Measurements from ENCODE around the gene C6orf132. TPM values are rescaled to one million over a fixed set of nuclear protein-coding genes. Genes with fewer than 3 reads are reported as not detected.

Gene C6orf132
- total and polyA plus RNA-seq, 10 of the 15 experiments (the other 5 are each of a cell fraction or from before 2014, with no cell fraction given) = 0.04 to 0.05 TPM; not detected in 8

GRCh38 chr6:42068173-42068572 lies 74.2 kb downstream of the C6orf132 start (continued):
- TF ChIP-seq USF1 (IDR thresholded peaks at IDR 0.05; ENCODE audit: borderline replicate concordance, extremely low read length, insufficient read depth, low read depth, low read length) = no peak

GRCh38 chr6:42066156-42066675 lies 76.2 kb downstream of the C6orf132 start:
- CTCF ChIA-PET = interaction anchor here (2.0 kb wide), 1 partner anchor 21 kb away, joined by 6 read pairs; no protein-coding TSS in a partner anchor
- TF ChIP-seq POLR2AphosphoS5 (IDR thresholded peaks at IDR 0.05; ENCODE audit: low read length) (no peak), SPI1 (IDR thresholded peaks at IDR 0.05; ENCODE audit: borderline replicate concordance, insufficient read depth, low read depth, low read length) (no peak), FOXM1 (IDR thresholded peaks at IDR 0.05; ENCODE audit: low read depth, low read length) (no peak), SMAD1 (IDR thresholded peaks at IDR 0.05; ENCODE audit: low read depth, partially characterized antibody) (no peak), ATF7 (IDR thresholded peaks at IDR 0.05; ENCODE audit: low read depth) (no peak), GATAD2B (conservative IDR thresholded peaks at IDR 0.05; ENCODE audit: low read depth) (no peak), ASH2L (IDR thresholded peaks at IDR 0.05; ENCODE audit: borderline replicate concordance, low read depth) (no peak), NFYB (IDR thresholded peaks at IDR 0.05; ENCODE audit: insufficient read depth, low read depth, low read length) (no peak), ZZZ3 (IDR thresholded peaks at IDR 0.05; ENCODE audit: control insufficient read depth, insufficient read length, low read depth) (no peak), CHD1 (IDR thresholded peaks at IDR 0.05; ENCODE audit: low read depth, low read length) (no peak), STAT3 (IDR thresholded peaks at IDR 0.05; ENCODE audit: low read depth, low read length) (no peak), DPF2 (IDR thresholded peaks at IDR 0.05) (no peak), KAT2A (conservative IDR thresholded peaks at IDR 0.05; ENCODE audit: control insufficient read depth, low read depth, low read length) (no peak)
- Histone ChIP-seq H2AFZ (ENCODE audit: control insufficient read depth, low read depth, low read length) (no peak overlapping the region), H3K4me3 (no peak overlapping the region), H3K9me3 (replicated peaks; ENCODE audit: control insufficient read depth, insufficient read depth, low read length) (no peaks in the 10 kb centered on the region), H3K79me2 (ENCODE audit: control insufficient read depth, insufficient read depth, low read length) (no peaks in the 10 kb centered on the region), H4K20me1 (ENCODE audit: control insufficient read depth, insufficient read depth) (no peaks in the 10 kb centered on the region), H3K27me3 (replicated peaks in 1 of 2; ENCODE audit: control insufficient read depth in 2 of 2, insufficient read depth in 2 of 2, low read length in 1 of 2) (no peaks in the 10 kb centered on the region), H3K4me2 (ENCODE audit: control insufficient read depth, insufficient read depth) (no peak overlapping the region), H3K27ac (ENCODE audit: control insufficient read depth, insufficient read depth) (no peak overlapping the region), H3K9ac (ENCODE audit: control insufficient read depth, insufficient read depth, low read length) (no peak overlapping the region), H3K4me1 (ENCODE audit: control insufficient read depth, insufficient read depth, low read length) (no peaks in the 10 kb centered on the region), H3K36me3 (ENCODE audit: control insufficient read depth in 2 of 2, insufficient read depth in 2 of 2, low read length in 1 of 2) (peaks cover 8 to 21% of the 10 kb centered on the region in 2 experiments)
- no peak for FAIRE-seq
- ATAC-seq = no peak
- POLR2A ChIA-PET = no interaction called here
- BruUV-seq (replicated peaks) = no TSS peak
- intact Hi-C loops (cut with micrococcal nuclease; ENCODE audit: unreplicated experiment) (no loop called here), in situ Hi-C loops (cut with MboI) (no loop called here)
- WGBS (ENCODE audit: insufficient coverage, insufficient replicate concordance, low lambda C conversion rate, missing lambda C conversion rate) = over 99% methylated on average over 13 of the region's 13 CpGs
- RAD21 ChIA-PET (ENCODE audit: unreplicated experiment) = interaction anchor here (1.0 kb wide), 1 partner anchor 38 kb away, joined by 3 read pairs; no protein-coding TSS in a partner anchor
- SMC1A ChIA-PET (ENCODE audit: uncharacterized antibody, unreplicated experiment) = no interaction called here
- no peak for DNase-seq (ENCODE audit: low read depth, low spot score)

Measured in GM12878 (cell line).